Type B pancreatic cell (in vitro differentiated cells): ENCODE measurements around the gene MEIOSIN. TPM values are rescaled to one million over a fixed set of nuclear protein-coding genes. Genes with fewer than 3 reads are reported as not detected.
A peak's percentile ranks its signal among the peaks of the same experiment; 100 is the strongest.

Experiments used
- DNase-seq: peaks from one replicate; pipeline ENCODE4 v3.0.0; 2021; ENCODE audit warnings: mixed read lengths; ENCODE audit not compliant: unreplicated experiment; ENCODE audit errors: extremely low spot score
- H3K27ac Mint-ChIP-seq: 2 replicates; pipeline ENCODE4 v1.8.0; 2021; ENCODE audit warnings: mild to moderate bottlenecking, mixed read lengths
- H3K27me3 Mint-ChIP-seq: 2 replicates; pipeline ENCODE4 v1.8.0; 2021; ENCODE audit warnings: mixed read lengths
- H3K36me3 Mint-ChIP-seq: 2 replicates; pipeline ENCODE4 v1.8.0; 2021; ENCODE audit warnings: mixed read lengths
- H3K4me1 Mint-ChIP-seq: one replicate; pipeline ENCODE4 v1.8.0; 2021; ENCODE audit warnings: mixed read lengths; ENCODE audit not compliant: unreplicated experiment
- H3K4me3 Mint-ChIP-seq: 2 replicates; pipeline ENCODE4 v1.8.0; 2021; ENCODE audit warnings: mild to moderate bottlenecking, mixed read lengths
- H3K9me3 Mint-ChIP-seq: 2 replicates; pipeline ENCODE4 v1.8.0; 2021; ENCODE audit warnings: mixed read lengths
- CTCF ChIP-seq: fragments of 200-600 bp; sonication (generic); conservative IDR thresholded peaks from 2 replicates; pipeline ENCODE4 v1.5.0; 2021; ENCODE audit warnings: antibody characterized with exemption, mild to moderate bottlenecking
- total RNA-seq: library from RNA; stranded (reverse); gene quantifications from 2 replicates; pipeline ENCODE4 v1.2.1, GENCODE V29; 2021; ENCODE audit warnings: low replicate concordance

MEIOSIN gene
- total RNA-seq, 1 donor from 2014 or later: not detected

- no peaks in the 10 kb centered on the region for H3K9me3 Mint-ChIP-seq
- H3K4me3 Mint-ChIP-seq: peak overlapping the region; percentile 20
- H3K27me3 Mint-ChIP-seq: no peaks in the 10 kb centered on the region
- peaks cover 27% of the 10 kb centered on the region for H3K4me1 Mint-ChIP-seq
- H3K27ac Mint-ChIP-seq: no peak overlapping the region
- no peak for TF ChIP-seq CTCF
- peaks cover 16% of the 10 kb centered on the region for H3K36me3 Mint-ChIP-seq
- no peak for DNase-seq
Observed at GRCh38 chr19:45789035-45789786, 56.0 kb downstream of the MEIOSIN start.

GRCh38 chr19:45790942-45791341 is 57.7 kb downstream of the MEIOSIN start:
- Mint-ChIP-seq H3K9me3 (no peaks in the 10 kb centered on the region), H3K27ac (peak overlapping the region; percentile 74), H3K4me1 (peaks cover 31% of the 10 kb centered on the region), H3K27me3 (no peaks in the 10 kb centered on the region), H3K4me3 (peak overlapping the region; percentile 94), H3K36me3 (peaks cover 16% of the 10 kb centered on the region)
- DNase-seq: no peak
- TF ChIP-seq CTCF: no peak

GRCh38 chr19:45791744-45792469 is 58.7 kb downstream of the MEIOSIN start:
- Mint-ChIP-seq H3K4me3 (peak overlapping the region; percentile 94), H3K36me3 (peaks cover 16% of the 10 kb centered on the region), H3K4me1 (peaks cover 31% of the 10 kb centered on the region), H3K27me3 (no peaks in the 10 kb centered on the region), H3K9me3 (no peaks in the 10 kb centered on the region), H3K27ac (peak overlapping the region; percentile 74)
- no peak for DNase-seq
- TF ChIP-seq CTCF: no peak

- H3K4me3 Mint-ChIP-seq: peak within 1 kb of the TSS; percentile 94
- H3K36me3 Mint-ChIP-seq: peaks cover 16% of the 10 kb centered on the region
- peaks cover 31% of the 10 kb centered on the region for H3K4me1 Mint-ChIP-seq
- DNase-seq: peak; percentile 100
- peak within 1 kb of the TSS; percentile 87 for H3K27ac Mint-ChIP-seq
- H3K27me3 Mint-ChIP-seq: no peaks in the 10 kb centered on the region
- TF ChIP-seq CTCF: no peak
- no peaks in the 10 kb centered on the region for H3K9me3 Mint-ChIP-seq
Observed at GRCh38 chr19:45792470-45793177, 59.4 kb downstream of the MEIOSIN start, which contains the start of gene DMWD. Gene DMWD (minus strand): TSS chr19:45792845. CDS start chr19:45792756, 89 bp downstream.

- H3K36me3 Mint-ChIP-seq: peaks cover 14% of the 10 kb centered on the region
- no peak for DNase-seq
- no peak for TF ChIP-seq CTCF
- peaks cover 31% of the 10 kb centered on the region for H3K4me1 Mint-ChIP-seq
- no peaks in the 10 kb centered on the region for H3K27me3 Mint-ChIP-seq
- peak overlapping the region; percentile 87 for H3K27ac Mint-ChIP-seq
- H3K4me3 Mint-ChIP-seq: peak overlapping the region; percentile 88
- no peaks in the 10 kb centered on the region for H3K9me3 Mint-ChIP-seq
Observed at GRCh38 chr19:45793178-45793564, 59.9 kb downstream of the MEIOSIN start.
